NB4 (cell line): ENCODE data around the gene YTHDC1.

ENCODE experiments used
- CTCF ChIP-seq: IDR thresholded peaks from one replicate; pipeline ENCODE4 v1.5.1; 2012; ENCODE audit warnings: low read depth, low read length
- MYC ChIP-seq: IDR thresholded peaks from 2 replicates; pipeline ENCODE4 v1.6.1; 2011; ENCODE audit warnings: low read depth, low read length
- POLR2A ChIP-seq: IDR thresholded peaks from 2 replicates; pipeline ENCODE4 v1.6.1; 2011; ENCODE audit warnings: mild to moderate bottlenecking; ENCODE audit not compliant: insufficient read length; ENCODE audit errors: extremely low read depth

- no peak for TF ChIP-seq POLR2A
- no peak for TF ChIP-seq CTCF
- TF ChIP-seq MYC: no peak
Observed at GRCh38 chr4:68291256-68291655, 58.6 kb downstream of the YTHDC1 start.
